Common myeloid progenitor, CD34-positive (primary cell): ENCODE measurements around the gene SCN1B.
A peak's percentile ranks its signal among the peaks of the same experiment; 100 is the strongest.

Experiments used
- CTCF ChIA-PET: fragments of 350-600 bp; sonication (Branson Sonifier 250); formaldehyde crosslinking; loops from one replicate; lab custom pipeline; 2021; ENCODE audit warnings: antibody characterized with exemption; lab: Charles Lee
- POLR2A ChIA-PET: fragments of 350-600 bp; sonication (Branson Sonifier 250); formaldehyde crosslinking; loops from one replicate; lab custom pipeline; 2021; ENCODE audit warnings: antibody characterized with exemption; lab: Charles Lee
- DNase-seq, 3 donors: peaks; one replicate each; pipeline versions ENCODE4 v3.0.0 to v3.0.0-alpha.2; 2013
- H3K27ac ChIP-seq, 2 experiments: 1 replicate in 1 of 2; 2 replicates in 1 of 2; pipeline ENCODE4 v1.7.0; 2013; ENCODE audit warnings: inconsistent platforms in 2 of 2, low read length in 2 of 2, mild to moderate bottlenecking in 2 of 2, low read depth in 1 of 2, moderate library complexity in 1 of 2; ENCODE audit not compliant: severe bottlenecking in 2 of 2, insufficient read depth in 1 of 2, poor library complexity in 1 of 2
- H3K27me3 ChIP-seq, 5 experiments: replicated peaks in 2 of 5; 1 replicate in 3 of 5; 2 replicates in 2 of 5; pipeline versions ENCODE4 v1.6.1 to v1.7.0; 2013; ENCODE audit warnings: low read length in 4 of 5, mild to moderate bottlenecking in 2 of 5, moderate library complexity in 2 of 5, inconsistent platforms in 1 of 5; ENCODE audit not compliant: insufficient read depth in 5 of 5, control insufficient read depth in 4 of 5
- H3K36me3 ChIP-seq, 4 experiments: 1 replicate in 2 of 4; 2 replicates in 2 of 4; pipeline versions ENCODE4 v1.6.1 to v1.7.0; 2013; ENCODE audit warnings: low read length in 3 of 4, control low read depth in 1 of 4, mild to moderate bottlenecking in 1 of 4; ENCODE audit not compliant: control insufficient read depth in 4 of 4, insufficient read depth in 4 of 4
- H3K4me1 ChIP-seq, 4 experiments: 1 replicate in 3 of 4; 2 replicates in 1 of 4; pipeline versions ENCODE4 v1.6.1 to v1.7.1; 2013; ENCODE audit warnings: low read length in 3 of 4, mild to moderate bottlenecking in 3 of 4, control low read depth in 1 of 4, inconsistent platforms in 1 of 4, moderate library complexity in 1 of 4; ENCODE audit not compliant: control insufficient read depth in 4 of 4, insufficient read depth in 4 of 4; ENCODE audit errors: control extremely low read depth in 1 of 4
- H3K4me3 ChIP-seq, 7 experiments: 1 replicate in 4 of 7; 2 replicates in 3 of 7; pipeline versions ENCODE4 v1.5.1 to v1.7.0; 2013; ENCODE audit warnings: mild to moderate bottlenecking in 7 of 7, low read length in 6 of 7, moderate library complexity in 6 of 7, inconsistent platforms in 2 of 7, low read depth in 2 of 7, control low read depth in 1 of 7; ENCODE audit not compliant: insufficient read depth in 4 of 7, control insufficient read depth in 1 of 7; ENCODE audit errors: extremely low read depth in 1 of 7
- H3K9me3 ChIP-seq, 5 experiments: 1 replicate in 4 of 5; 2 replicates in 1 of 5; pipeline versions ENCODE4 v1.6.1 to v1.7.1; 2013; ENCODE audit warnings: low read length in 4 of 5, mild to moderate bottlenecking in 2 of 5, inconsistent platforms in 1 of 5, low read depth in 1 of 5, moderate library complexity in 1 of 5; ENCODE audit not compliant: control insufficient read depth in 4 of 5, insufficient read depth in 2 of 5; ENCODE audit errors: control extremely low read depth in 1 of 5
- WGBS: methylation state at CpG from one replicate; pipeline ENCODE4 v1.1.5; 2013; ENCODE audit not compliant: insufficient coverage; 5-methylcytosine and 5-hydroxymethylcytosine counted together

SCN1B gene

DNA sequence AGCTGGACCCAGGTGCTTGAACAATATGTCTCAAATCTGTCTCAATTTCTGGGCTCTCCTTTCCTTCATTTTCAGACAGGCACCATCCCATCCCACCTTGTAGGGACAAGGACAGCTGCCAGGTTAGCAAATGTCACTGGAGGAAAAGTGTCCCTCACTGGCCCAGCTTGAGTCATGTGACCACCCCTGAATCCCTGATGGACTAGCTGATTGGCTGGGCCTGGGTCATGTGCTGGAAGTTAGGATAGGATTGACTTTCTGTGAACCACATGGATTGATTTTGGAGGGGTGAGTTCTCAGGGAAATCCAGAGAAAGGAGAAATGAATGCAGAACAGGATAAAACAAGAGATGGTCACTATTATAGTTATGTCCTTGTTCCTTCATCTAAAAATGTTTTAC lies 57.1 kb downstream of the SCN1B start:
- DNase-seq: no peak
- H3K9me3 ChIP-seq: no peaks in the 10 kb centered on the region
- POLR2A ChIA-PET: no interaction called here
- peaks cover 0 to 2% (median 0%) of the 10 kb centered on the region in 5 experiments for H3K27me3 ChIP-seq
- no peaks in the 10 kb centered on the region for H3K36me3 ChIP-seq
- H3K4me3 ChIP-seq: no peak overlapping the region
- H3K4me1 ChIP-seq: peaks cover 0 to 13% (median 8%) of the 10 kb centered on the region in 4 experiments
- H3K27ac ChIP-seq: no peak overlapping the region
- CTCF ChIA-PET: interaction anchor here (0.9 to 2.5 kb wide), 7 partner anchors 15 to 195 kb away, joined by 3 to 11 read pairs (median 3); partner anchors contain the start of gene HAMP

DNA sequence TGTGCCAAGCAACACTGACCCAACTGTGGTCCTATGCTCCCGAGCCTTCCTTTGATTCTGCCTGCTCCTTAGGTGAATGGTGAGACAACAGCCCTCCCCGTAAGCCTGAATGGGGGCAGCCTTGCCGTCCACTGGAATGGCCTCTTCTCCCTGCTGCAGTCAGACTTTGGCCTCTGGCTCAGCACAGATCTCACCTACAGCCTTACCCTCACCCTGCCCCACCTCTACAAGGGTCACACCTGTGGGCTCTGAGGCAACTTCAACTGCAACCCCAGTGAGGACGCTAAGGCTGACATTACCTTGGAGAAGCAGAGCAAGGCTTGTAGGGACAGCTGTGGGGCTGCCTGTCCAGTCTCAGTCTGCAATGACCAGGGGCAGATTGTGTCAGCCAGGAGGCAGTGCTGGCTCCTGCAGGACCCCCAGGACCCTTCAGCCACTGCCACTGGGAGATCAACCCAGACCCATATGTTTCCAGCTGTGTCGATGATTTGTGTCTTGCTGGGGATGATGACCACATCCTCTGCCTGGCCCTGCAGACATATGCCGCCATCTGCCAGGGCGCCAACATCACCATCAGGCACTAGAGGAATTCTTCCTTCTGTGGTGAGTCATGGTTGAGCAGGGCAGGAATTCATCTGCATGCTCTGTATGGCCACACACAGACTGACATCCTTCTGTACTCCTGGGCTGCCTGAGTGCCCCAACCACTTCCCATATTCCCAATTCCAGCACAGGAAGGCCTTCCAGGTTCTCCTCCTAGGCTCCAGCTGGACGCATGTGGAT lies 58.1 kb downstream of the SCN1B start:
- Histone ChIP-seq H3K4me1 (peaks cover 0 to 13% (median 8%) of the 10 kb centered on the region in 4 experiments), H3K27me3 (peaks cover 0 to 2% (median 0%) of the 10 kb centered on the region in 5 experiments), H3K4me3 (no peak overlapping the region), H3K27ac (no peak overlapping the region), H3K9me3 (no peaks in the 10 kb centered on the region), H3K36me3 (no peaks in the 10 kb centered on the region)
- peak; percentile 17 to 84 (median 74) for DNase-seq
- 60% methylated on average over 4 of the region's 8 CpGs for WGBS
- ChIA-PET POLR2A (no interaction called here), CTCF (interaction anchor here (1.0 to 1.2 kb wide), 3 partner anchors 17 to 33 kb away, joined by 3 read pairs; no protein-coding TSS in a partner anchor)

DNA sequence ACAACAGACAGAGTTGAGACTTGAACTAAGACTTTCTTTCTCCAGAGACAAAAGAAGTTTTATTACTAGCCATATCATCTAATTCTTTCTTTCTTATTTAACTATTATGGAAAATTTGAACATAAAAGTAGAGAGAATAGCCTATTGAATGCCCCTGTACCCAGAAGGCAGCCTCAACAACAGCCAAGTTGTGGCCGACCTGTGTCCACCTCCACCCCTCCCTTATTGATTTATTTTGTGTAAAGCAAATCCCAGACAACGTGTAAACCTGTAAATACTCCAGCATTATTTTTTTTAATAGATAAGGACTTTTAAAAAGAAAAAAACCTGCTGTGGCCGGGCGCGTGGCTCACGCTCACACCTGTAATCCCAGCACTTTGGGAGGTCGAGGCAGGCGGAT lies 59.3 kb downstream of the SCN1B start:
- Histone ChIP-seq H3K27ac (no peak overlapping the region), H3K36me3 (no peaks in the 10 kb centered on the region), H3K4me1 (peaks cover 0 to 13% (median 8%) of the 10 kb centered on the region in 4 experiments), H3K27me3 (peaks cover 0 to 2% (median 0%) of the 10 kb centered on the region in 5 experiments), H3K4me3 (no peak overlapping the region), H3K9me3 (no peaks in the 10 kb centered on the region)
- no peak for DNase-seq
- ChIA-PET CTCF (interaction anchor here (0.7 to 2.7 kb wide), 6 partner anchors 10 to 46 kb away, joined by 3 to 14 read pairs (median 8); partner anchors contain the start of gene FXYD3), POLR2A (no interaction called here)
- no CpG with 5 or more reads among the region's 8 CpGs for WGBS
